CD14-positive monocyte (primary cell): ENCODE data around the gene SGK2. TPM values are rescaled to one million over a fixed set of nuclear protein-coding genes. Genes with fewer than 3 reads are reported as not detected.

Source experiments
- DNase-seq, 3 donors: peaks; one replicate each; pipeline ENCODE4 v3.0.0-alpha.2; 2011 to 2022
- H2AFZ ChIP-seq: 2 replicates; pipeline ENCODE4 v1.6.0; 2012; ENCODE audit warnings: mild to moderate bottlenecking, low read depth, low read length, inconsistent platforms; ENCODE audit not compliant: insufficient read depth, poor library complexity, severe bottlenecking
- H3K27ac ChIP-seq, 2 donors: 1 replicate in 1 of 2; 2 replicates in 1 of 2; pipeline ENCODE4 v1.5.1; 2012 to 2013; ENCODE audit warnings: low read length in 2 of 2, control low read depth in 1 of 2, inconsistent platforms in 1 of 2, low read depth in 1 of 2, mild to moderate bottlenecking in 1 of 2
- H3K27me3 ChIP-seq, 2 donors: one replicate each; pipeline versions ENCODE4 v1.6.0 to v1.6.1; 2011 to 2013; ENCODE audit warnings: low read length in 2 of 2; ENCODE audit not compliant: control insufficient read depth in 2 of 2, insufficient read depth in 2 of 2
- H3K36me3 ChIP-seq, 2 donors: replicated peaks in 1 of 2; 1 replicate in 1 of 2; 2 replicates in 1 of 2; pipeline versions ENCODE4 v1.5.1 to v1.6.1; 2012 to 2013; ENCODE audit warnings: low read length in 2 of 2, control low read depth in 1 of 2, inconsistent platforms in 1 of 2, mild to moderate bottlenecking in 1 of 2; ENCODE audit not compliant: insufficient read depth in 2 of 2, control insufficient read depth in 1 of 2
- H3K4me1 ChIP-seq, 2 donors: 1 replicate in 1 of 2; 2 replicates in 1 of 2; pipeline versions ENCODE4 v1.5.1 to v1.6.1; 2012 to 2013; ENCODE audit warnings: low read length in 2 of 2, control low read depth in 1 of 2, inconsistent platforms in 1 of 2, mild to moderate bottlenecking in 1 of 2, moderate library complexity in 1 of 2; ENCODE audit not compliant: insufficient read depth in 2 of 2, control insufficient read depth in 1 of 2
- H3K4me2 ChIP-seq: replicated peaks from 2 replicates; pipeline ENCODE3; 2012; ENCODE audit warnings: low read length, moderate library complexity, mild to moderate bottlenecking; ENCODE audit not compliant: poor library complexity, severe bottlenecking; ENCODE audit errors: extremely low read depth
- H3K4me3 ChIP-seq, 3 experiments: fragments of 200-600 bp in 1 of 3; sonication (generic) in 1 of 3; replicated peaks in 1 of 3; 1 replicate in 2 of 3; 2 replicates in 1 of 3; pipeline ENCODE4 v1.5.1; 2011 to 2013; ENCODE audit warnings: low read length in 3 of 3, mild to moderate bottlenecking in 3 of 3, control low read depth in 2 of 3, low read depth in 2 of 3, inconsistent platforms in 1 of 3, moderate library complexity in 1 of 3
- H3K79me2 ChIP-seq: 2 replicates; pipeline ENCODE4 v1.6.0; 2012; ENCODE audit warnings: mild to moderate bottlenecking, control low read depth, inconsistent platforms, low read length, moderate library complexity; ENCODE audit not compliant: insufficient read depth
- H3K9ac ChIP-seq: 2 replicates; pipeline ENCODE4 v1.6.0; 2017; ENCODE audit warnings: low read length, mild to moderate bottlenecking; ENCODE audit not compliant: insufficient read depth, poor library complexity, severe bottlenecking
- H3K9me3 ChIP-seq, 2 donors: replicated peaks in 1 of 2; 1 replicate in 1 of 2; 2 replicates in 1 of 2; pipeline versions ENCODE4 v1.5.1 to v1.6.1; 2012 to 2013; ENCODE audit warnings: low read length in 2 of 2, control low read depth in 1 of 2; ENCODE audit not compliant: control insufficient read depth in 1 of 2, insufficient read depth in 1 of 2
- H4K20me1 ChIP-seq: 2 replicates; pipeline ENCODE4 v1.6.0; 2012; ENCODE audit warnings: mild to moderate bottlenecking, low read length, control low read depth, moderate library complexity; ENCODE audit not compliant: insufficient read depth
- H3K27ac Mint-ChIP-seq, 7 donors: one replicate each; pipeline ENCODE4 v1.8.0; 2020; ENCODE audit warnings: mild to moderate bottlenecking in 7 of 7, mixed read lengths in 7 of 7, moderate library complexity in 6 of 7, inconsistent platforms in 2 of 7
- H3K27me3 Mint-ChIP-seq, 3 donors: one replicate each; pipeline ENCODE4 v1.8.0; 2021 to 2022; ENCODE audit warnings: low read depth in 3 of 3, mild to moderate bottlenecking in 3 of 3, mixed read lengths in 3 of 3, moderate library complexity in 3 of 3, inconsistent platforms in 1 of 3
- H3K36me3 Mint-ChIP-seq, 2 donors: one replicate each; pipeline ENCODE4 v1.8.0; 2020; ENCODE audit warnings: mixed read lengths in 2 of 2, inconsistent platforms in 1 of 2, mild to moderate bottlenecking in 1 of 2
- H3K4me1 Mint-ChIP-seq: one replicate; pipeline ENCODE4 v1.8.0; 2020; ENCODE audit warnings: mild to moderate bottlenecking, mixed read lengths
- H3K4me3 Mint-ChIP-seq, 2 donors: one replicate each; pipeline ENCODE4 v1.8.0; 2020; ENCODE audit warnings: mild to moderate bottlenecking in 2 of 2, mixed read lengths in 2 of 2, moderate library complexity in 1 of 2
- H3K9me3 Mint-ChIP-seq, 7 donors: one replicate each; pipeline ENCODE4 v1.8.0; 2020 to 2022; ENCODE audit warnings: mixed read lengths in 7 of 7, mild to moderate bottlenecking in 6 of 7, moderate library complexity in 6 of 7, inconsistent platforms in 2 of 7
- WGBS: methylation state at CpG from one replicate; pipeline ENCODE4 v1.1.5; 2013; ENCODE audit warnings: missing lambda C conversion rate; ENCODE audit not compliant: insufficient coverage; 5-methylcytosine and 5-hydroxymethylcytosine counted together
- intact Hi-C, 2 donors: fragments of 100-400 bp; cut with micrococcal nuclease; formaldehyde crosslinking; loops; one replicate each; pipeline versions ENCODE4 v1.15.0 to v1.15.1; 2023
- polyA plus RNA-seq, 3 donors: library from polyadenylated mRNA; depleted of rRNA in 1 of 3; unstranded in 2 of 3; stranded (reverse) in 1 of 3; fragments of 300-500 nt in 2 of 3; fragments of >200 nt in 1 of 3; fragmentation: Illumina TruSeq in 2 of 3; gene quantifications; 1 replicate in 2 of 3; 2 replicates in 1 of 3; pipeline ENCODE4 v1.2.3, GENCODE V29; 2012 to 2021
- TF ChIP-seq, protein P1 (sequence below): fragments of 200-600 bp; IDR thresholded peaks from one replicate; pipeline ENCODE4 v1.8.0; 2022; ENCODE audit warnings: antibody characterized with exemption, mild to moderate bottlenecking

SGK2 gene
- polyA plus RNA-seq, 3 donors = 0.17 TPM; not detected in 2

DNA sequence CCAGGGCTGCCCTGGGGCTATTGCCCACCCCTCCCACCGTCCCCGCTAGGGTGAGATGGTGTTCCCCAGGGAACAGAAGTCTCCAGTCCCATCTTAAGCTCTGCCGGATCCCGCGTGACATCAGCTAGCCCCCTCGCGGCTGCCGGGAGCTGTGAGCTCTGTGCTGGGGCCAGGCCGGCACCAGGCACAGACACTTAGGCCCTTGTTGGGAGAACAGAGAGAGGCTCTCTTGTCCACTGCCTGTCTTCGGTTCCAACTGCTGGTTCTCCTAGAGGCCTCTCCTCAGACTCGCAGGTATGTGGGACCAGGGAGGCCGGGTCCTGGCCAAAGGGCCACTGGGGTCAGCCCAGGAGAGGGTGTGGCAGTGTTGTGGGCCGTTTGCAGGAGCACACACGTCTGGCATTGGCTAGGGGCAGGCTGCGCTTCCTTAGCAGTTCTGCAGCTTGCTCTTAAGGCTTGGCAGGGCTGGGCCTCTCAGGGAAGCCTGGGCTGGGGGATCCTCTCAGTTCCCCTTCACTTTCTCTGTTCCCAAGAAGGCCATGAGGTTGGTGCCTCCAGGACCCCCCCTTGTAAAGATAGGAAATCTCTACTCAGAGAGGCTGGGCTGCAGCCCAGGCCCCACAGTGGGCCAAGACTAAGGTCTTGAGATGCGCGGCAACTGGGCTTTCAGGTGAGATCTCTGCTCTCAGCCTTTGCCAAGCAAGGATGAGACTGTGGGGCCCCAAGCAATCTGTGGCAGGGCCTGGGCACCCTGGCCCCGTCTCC lies 6.3 kb downstream of the SGK2 start:
- H3K4me3 Mint-ChIP-seq = no peak overlapping the region
- H2AFZ ChIP-seq = no peak overlapping the region

DNA sequence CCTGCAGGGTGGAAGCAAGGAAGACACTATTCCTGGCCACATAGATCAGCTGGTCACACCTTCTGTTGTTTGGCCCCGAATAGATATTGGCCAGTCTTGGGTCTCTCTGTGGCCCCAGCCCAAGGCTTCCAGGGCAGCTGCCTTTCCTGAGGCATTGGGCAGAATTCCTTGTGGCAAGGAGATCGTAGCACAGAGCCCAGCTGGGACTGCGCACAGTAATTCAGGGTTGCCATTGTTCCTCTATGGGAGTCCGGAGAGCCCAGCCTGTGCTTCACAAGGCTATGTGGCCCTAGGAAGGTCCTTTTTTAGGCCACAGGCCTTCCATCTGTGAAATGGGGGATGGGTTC lies 6.9 kb downstream of the SGK2 start:
- Mint-ChIP-seq H3K27ac (no peak overlapping the region), H3K4me3 (no peak overlapping the region), H3K9me3 (peaks cover 0 to 2% (median 0%) of the 10 kb centered on the region in 7 donors), H3K4me1 (peaks cover 6% of the 10 kb centered on the region), H3K27me3 (no peaks in the 10 kb centered on the region), H3K36me3 (no peaks in the 10 kb centered on the region)
- no peaks in the 10 kb centered on the region for H3K4me1 ChIP-seq
- H3K27me3 ChIP-seq = no peaks in the 10 kb centered on the region
- no peak overlapping the region for H3K4me2 ChIP-seq
- no peaks in the 10 kb centered on the region for H3K36me3 ChIP-seq
- no peak for DNase-seq
- no peaks in the 10 kb centered on the region for H4K20me1 ChIP-seq
- no peaks in the 10 kb centered on the region for H3K9me3 ChIP-seq
- WGBS = 96% methylated on average over 3 of the region's 4 CpGs
- H3K9ac ChIP-seq = no peak overlapping the region
- H3K4me3 ChIP-seq = no peak overlapping the region
- intact Hi-C loops = no loop called here
- H3K79me2 ChIP-seq = no peaks in the 10 kb centered on the region
- H3K27ac ChIP-seq = no peak overlapping the region
- TF ChIP-seq, protein P1, sequence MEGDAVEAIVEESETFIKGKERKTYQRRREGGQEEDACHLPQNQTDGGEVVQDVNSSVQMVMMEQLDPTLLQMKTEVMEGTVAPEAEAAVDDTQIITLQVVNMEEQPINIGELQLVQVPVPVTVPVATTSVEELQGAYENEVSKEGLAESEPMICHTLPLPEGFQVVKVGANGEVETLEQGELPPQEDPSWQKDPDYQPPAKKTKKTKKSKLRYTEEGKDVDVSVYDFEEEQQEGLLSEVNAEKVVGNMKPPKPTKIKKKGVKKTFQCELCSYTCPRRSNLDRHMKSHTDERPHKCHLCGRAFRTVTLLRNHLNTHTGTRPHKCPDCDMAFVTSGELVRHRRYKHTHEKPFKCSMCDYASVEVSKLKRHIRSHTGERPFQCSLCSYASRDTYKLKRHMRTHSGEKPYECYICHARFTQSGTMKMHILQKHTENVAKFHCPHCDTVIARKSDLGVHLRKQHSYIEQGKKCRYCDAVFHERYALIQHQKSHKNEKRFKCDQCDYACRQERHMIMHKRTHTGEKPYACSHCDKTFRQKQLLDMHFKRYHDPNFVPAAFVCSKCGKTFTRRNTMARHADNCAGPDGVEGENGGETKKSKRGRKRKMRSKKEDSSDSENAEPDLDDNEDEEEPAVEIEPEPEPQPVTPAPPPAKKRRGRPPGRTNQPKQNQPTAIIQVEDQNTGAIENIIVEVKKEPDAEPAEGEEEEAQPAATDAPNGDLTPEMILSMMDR = no peak
- H2AFZ ChIP-seq = no peak overlapping the region

More for the DNA sequence above, 6.3 kb downstream of the SGK2 start:
- Histone ChIP-seq H3K4me2 (no peak overlapping the region), H3K4me3 (no peak overlapping the region), H3K36me3 (no peaks in the 10 kb centered on the region), H3K9me3 (no peaks in the 10 kb centered on the region), H3K79me2 (no peaks in the 10 kb centered on the region), H4K20me1 (no peaks in the 10 kb centered on the region), H3K4me1 (no peaks in the 10 kb centered on the region), H3K9ac (no peak overlapping the region), H3K27me3 (no peaks in the 10 kb centered on the region), H3K27ac (no peak overlapping the region)
- peaks cover 0 to 2% (median 0%) of the 10 kb centered on the region in 7 donors for H3K9me3 Mint-ChIP-seq
- H3K36me3 Mint-ChIP-seq = no peaks in the 10 kb centered on the region
- intact Hi-C loops = no loop called here
- H3K27ac Mint-ChIP-seq = peak overlapping the region in 1 of 7 donors; percentile 43
- DNase-seq = no peak
- TF ChIP-seq, protein P1 = no peak
- H3K27me3 Mint-ChIP-seq = no peaks in the 10 kb centered on the region
- peaks cover 6% of the 10 kb centered on the region for H3K4me1 Mint-ChIP-seq
- 91% methylated on average over 17 of the region's 18 CpGs for WGBS
